ENCODE data around the gene UBAP2L.
"Not testable (repeated sequence)": the region's sequence is repeated elsewhere in the genome, so short reads cannot be mapped to it uniquely, and the experiment has no call there.

UBAP2L gene

DNA sequence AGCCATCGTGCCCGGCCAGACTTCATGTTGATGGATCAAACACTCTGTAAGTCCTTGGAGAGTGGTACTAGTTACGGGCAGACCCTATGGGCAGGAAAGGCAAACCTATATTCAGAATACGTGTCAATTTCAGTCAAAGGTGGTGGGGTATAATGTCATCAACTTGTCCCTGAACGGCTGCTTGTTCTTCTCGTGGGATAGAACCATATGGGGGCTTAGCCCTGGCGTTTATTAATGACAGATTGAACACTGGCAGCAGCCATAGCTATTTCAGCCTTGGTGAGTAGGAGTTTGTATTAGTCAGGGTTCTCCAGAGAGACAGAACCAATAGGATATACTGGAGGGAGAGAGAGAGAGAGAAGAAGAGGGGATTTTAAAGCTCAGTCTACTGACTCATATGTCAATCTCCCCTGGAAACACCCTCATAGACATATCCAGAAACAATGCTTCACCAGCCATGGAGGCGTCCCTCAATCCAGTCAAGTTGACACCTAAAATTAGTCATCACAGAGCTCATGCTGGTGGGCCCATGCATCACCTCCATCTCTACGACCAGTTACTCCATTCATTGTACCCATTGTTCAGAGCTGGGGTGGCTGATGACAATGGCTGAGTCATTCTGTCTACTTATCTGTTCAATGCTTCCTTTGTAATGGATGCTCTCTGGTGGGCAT, 84.0 kb downstream of the UBAP2L start:
- WGBS, 2 experiments = 89 to 90% methylated on average over 9 of the region's 9 CpGs
- H3K27me3 ChIP-seq (ENCODE audit: control insufficient read depth, insufficient read depth, low read length, poor library complexity, severe bottlenecking) = no peaks in the 10 kb centered on the region

DNA sequence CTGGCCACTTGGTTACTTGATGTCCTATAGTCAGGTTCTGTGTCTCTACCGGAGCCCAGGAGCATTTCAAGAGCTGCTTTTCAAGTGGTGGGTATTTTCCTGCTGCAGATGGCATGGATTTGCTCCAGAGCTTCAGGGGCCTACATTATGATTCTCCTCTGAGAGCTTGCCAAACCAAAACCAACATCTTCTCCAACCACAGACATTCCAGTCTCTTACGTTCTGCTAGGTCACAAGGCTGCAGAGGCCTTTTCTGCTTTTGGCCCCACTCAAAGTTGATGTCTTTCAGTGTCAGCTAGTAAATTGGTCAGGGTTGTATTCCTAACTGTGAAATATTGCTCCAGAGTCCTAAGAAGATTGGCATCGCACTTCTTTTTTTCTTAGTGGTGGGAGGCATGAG, 85.4 kb downstream of the UBAP2L start:
- H3K27me3 ChIP-seq (ENCODE audit: control insufficient read depth, insufficient read depth, low read length, poor library complexity, severe bottlenecking) = no peaks in the 10 kb centered on the region
- H3K9me3 ChIP-seq (ENCODE audit: control insufficient read depth, low read length) = no peaks in the 10 kb centered on the region
- H3K27ac ChIP-seq (ENCODE audit: insufficient read depth, low read depth, low read length, poor library complexity, severe bottlenecking) = no peak overlapping the region
- H3K4me3 ChIP-seq (ENCODE audit: insufficient read depth, low read depth, low read length) = no peak overlapping the region
- WGBS, 2 experiments = 90 to 96% methylated on average over 3 of the region's 3 CpGs
- no peaks in the 10 kb centered on the region for H3K4me1 ChIP-seq (ENCODE audit: control insufficient read depth, insufficient read depth, low read length)
- H3K36me3 ChIP-seq (ENCODE audit: control insufficient read depth, insufficient read depth, low read length) = no peaks in the 10 kb centered on the region

More for the DNA sequence above, 84.0 kb downstream of the UBAP2L start:
- Histone ChIP-seq H3K4me1 (ENCODE audit: control insufficient read depth, insufficient read depth, low read length) (no peaks in the 10 kb centered on the region), H3K4me3 (ENCODE audit: insufficient read depth, low read depth, low read length) (no peak overlapping the region), H3K36me3 (ENCODE audit: control insufficient read depth, insufficient read depth, low read length) (no peaks in the 10 kb centered on the region), H3K9me3 (ENCODE audit: control insufficient read depth, low read length) (no peaks in the 10 kb centered on the region), H3K27ac (ENCODE audit: insufficient read depth, low read depth, low read length, poor library complexity, severe bottlenecking) (no peak overlapping the region)

DNA sequence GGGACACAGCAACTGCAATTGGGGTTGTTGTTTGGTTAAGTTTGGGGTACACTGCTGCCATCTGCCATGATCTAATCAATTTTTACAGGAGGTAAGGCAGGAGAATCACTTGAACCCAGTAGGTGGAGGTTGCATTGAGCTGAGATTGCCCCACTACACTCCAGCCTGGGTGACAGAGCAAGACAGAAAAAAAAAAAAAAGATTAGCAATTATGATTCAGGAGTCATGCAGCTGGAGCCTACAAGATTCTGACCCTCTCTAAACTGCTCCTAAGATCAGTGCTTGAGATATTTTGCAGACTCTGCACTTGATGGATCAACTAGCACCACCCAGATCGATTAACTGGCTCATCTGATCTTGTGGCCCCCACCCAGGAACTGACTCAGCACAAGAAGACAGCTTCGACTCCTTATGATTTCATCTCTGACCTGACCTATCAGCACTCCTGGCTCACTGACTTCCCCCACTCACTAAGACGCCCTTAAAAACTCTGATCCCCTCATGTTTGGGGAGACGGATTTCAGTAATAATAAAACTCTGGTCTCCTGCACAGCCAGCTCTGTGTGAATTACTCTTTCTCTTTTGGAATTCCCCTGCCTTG, 87.0 kb downstream of the UBAP2L start:
- not testable (repeated sequence) for H3K36me3 ChIP-seq (ENCODE audit: control insufficient read depth, insufficient read depth, low read length); H3K4me1 ChIP-seq (ENCODE audit: control insufficient read depth, insufficient read depth, low read length); H3K27me3 ChIP-seq (ENCODE audit: control insufficient read depth, insufficient read depth, low read length, poor library complexity, severe bottlenecking); H3K27ac ChIP-seq (ENCODE audit: insufficient read depth, low read depth, low read length, poor library complexity, severe bottlenecking); H3K4me3 ChIP-seq (ENCODE audit: insufficient read depth, low read depth, low read length); H3K9me3 ChIP-seq (ENCODE audit: control insufficient read depth, low read length)
- 90 to 92% methylated on average over 4 of the region's 4 CpGs for WGBS, 2 experiments

DNA sequence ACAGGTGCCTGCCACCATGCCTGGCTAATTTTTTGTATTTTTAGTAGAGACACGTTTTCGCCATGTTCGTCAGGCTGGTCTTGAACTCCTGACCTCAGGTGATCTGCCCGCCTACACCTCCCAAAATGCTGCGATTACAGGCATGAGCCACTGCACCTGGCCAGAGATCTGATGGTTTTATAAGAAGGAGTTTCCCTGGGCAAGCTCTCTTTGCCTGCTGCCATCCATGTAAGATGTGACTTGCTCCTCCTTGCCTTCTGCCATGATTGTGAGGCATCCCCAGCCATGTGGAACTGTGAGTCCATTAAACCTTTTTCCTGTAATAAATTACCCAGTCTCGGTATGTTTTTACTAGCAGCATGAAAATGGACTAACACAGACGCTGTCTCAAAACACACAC, 88.4 kb downstream of the UBAP2L start:
- not testable (repeated sequence) for H3K4me1 ChIP-seq (ENCODE audit: control insufficient read depth, insufficient read depth, low read length); H3K9me3 ChIP-seq (ENCODE audit: control insufficient read depth, low read length); H3K27me3 ChIP-seq (ENCODE audit: control insufficient read depth, insufficient read depth, low read length, poor library complexity, severe bottlenecking); H3K27ac ChIP-seq (ENCODE audit: insufficient read depth, low read depth, low read length, poor library complexity, severe bottlenecking); H3K36me3 ChIP-seq (ENCODE audit: control insufficient read depth, insufficient read depth, low read length); H3K4me3 ChIP-seq (ENCODE audit: insufficient read depth, low read depth, low read length)
- WGBS, 2 experiments = 91 to 93% methylated on average over 6 to 7 of the region's 7 CpGs

DNA sequence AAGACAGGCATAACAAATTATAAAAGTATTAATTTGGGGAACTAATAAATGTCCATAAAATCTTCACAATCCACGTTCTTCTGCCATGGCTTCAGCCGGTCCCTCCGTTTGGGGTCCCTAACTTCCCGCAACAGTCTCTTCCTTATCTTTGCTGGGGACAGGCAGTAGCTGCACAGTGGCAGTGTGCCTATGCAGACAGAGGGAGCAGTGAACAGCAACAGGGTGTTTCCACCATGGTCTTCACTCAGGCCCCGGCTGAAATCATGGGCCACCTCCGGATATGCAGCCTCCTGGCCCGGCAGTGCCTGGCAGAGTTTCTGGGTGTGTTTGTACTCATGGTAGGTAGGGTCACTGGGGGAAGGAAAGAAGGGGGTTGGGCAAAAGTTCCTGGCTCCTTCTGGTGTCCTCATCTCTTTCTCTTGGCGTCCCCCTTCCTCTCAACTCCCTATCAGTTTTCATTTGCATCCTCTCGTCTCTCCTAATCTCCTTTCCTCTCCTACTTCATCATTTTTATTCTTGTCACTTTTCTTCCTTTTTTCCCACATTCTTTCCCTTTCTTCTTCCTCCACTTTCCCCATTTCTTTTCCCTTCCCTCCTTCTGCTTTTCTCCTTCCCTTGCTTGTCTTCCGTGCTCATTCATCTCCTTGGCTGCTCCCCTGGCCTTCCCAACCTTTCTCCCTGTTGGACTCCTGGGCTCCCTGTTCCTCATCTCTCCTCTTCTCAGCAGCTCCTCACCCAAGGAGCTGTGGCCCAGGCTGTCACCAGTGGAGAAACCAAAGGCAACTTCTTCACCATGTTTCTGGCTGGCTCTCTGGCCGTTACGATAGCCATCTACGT, 91.7 kb downstream of the UBAP2L start:
- not testable (repeated sequence) for H3K9me3 ChIP-seq (ENCODE audit: control insufficient read depth, low read length); H3K4me3 ChIP-seq (ENCODE audit: insufficient read depth, low read depth, low read length); H3K27ac ChIP-seq (ENCODE audit: insufficient read depth, low read depth, low read length, poor library complexity, severe bottlenecking); H3K27me3 ChIP-seq (ENCODE audit: control insufficient read depth, insufficient read depth, low read length, poor library complexity, severe bottlenecking); H3K36me3 ChIP-seq (ENCODE audit: control insufficient read depth, insufficient read depth, low read length); H3K4me1 ChIP-seq (ENCODE audit: control insufficient read depth, insufficient read depth, low read length)
- 91% methylated on average over 11 to 13 of the region's 13 CpGs for WGBS, 2 experiments

DNA sequence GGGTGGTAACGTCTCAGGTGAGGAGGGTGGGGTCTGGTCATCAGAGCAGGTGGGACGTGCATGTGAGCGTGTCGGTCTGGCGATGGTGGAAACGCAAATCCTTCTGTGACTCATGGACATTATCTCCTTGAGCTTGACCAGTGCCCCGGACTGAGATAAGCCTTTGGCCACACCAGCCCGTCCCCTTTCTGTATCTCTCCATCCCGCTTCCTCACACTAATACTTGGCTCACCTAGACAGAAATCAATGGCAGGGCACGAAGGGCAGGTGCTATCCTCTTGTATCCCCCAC, 92.3 kb downstream of the UBAP2L start:
- 84 to 88% methylated on average over 10 of the region's 10 CpGs for WGBS, 2 experiments
- Histone ChIP-seq H3K9me3 (ENCODE audit: control insufficient read depth, low read length) (no peaks in the 10 kb centered on the region), H3K36me3 (ENCODE audit: control insufficient read depth, insufficient read depth, low read length) (no peaks in the 10 kb centered on the region), H3K4me1 (ENCODE audit: control insufficient read depth, insufficient read depth, low read length) (no peaks in the 10 kb centered on the region), H3K27ac (ENCODE audit: insufficient read depth, low read depth, low read length, poor library complexity, severe bottlenecking) (no peak overlapping the region), H3K4me3 (ENCODE audit: insufficient read depth, low read depth, low read length) (no peak overlapping the region), H3K27me3 (ENCODE audit: control insufficient read depth, insufficient read depth, low read length, poor library complexity, severe bottlenecking) (no peaks in the 10 kb centered on the region)

DNA sequence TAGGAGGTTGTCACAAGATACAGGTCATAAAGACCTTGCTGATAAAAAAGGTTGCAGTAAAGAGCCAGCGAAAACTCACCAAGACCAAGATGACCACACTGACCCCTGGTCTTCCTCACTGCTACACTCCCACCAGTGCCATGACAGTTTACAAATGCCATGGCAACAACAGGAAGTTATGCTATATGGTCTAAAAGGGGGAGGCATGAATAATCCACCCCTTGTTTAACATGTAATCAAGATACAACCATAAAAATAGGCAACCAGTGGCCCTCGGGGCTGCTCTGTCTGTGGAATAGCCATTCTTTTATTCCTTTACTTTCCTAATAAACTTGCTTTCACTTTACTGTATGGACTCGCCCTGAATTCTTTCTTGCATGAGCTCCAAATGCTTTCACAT, 93.5 kb downstream of the UBAP2L start:
- H3K36me3 ChIP-seq (ENCODE audit: control insufficient read depth, insufficient read depth, low read length); H3K9me3 ChIP-seq (ENCODE audit: control insufficient read depth, low read length); H3K4me1 ChIP-seq (ENCODE audit: control insufficient read depth, insufficient read depth, low read length); H3K27ac ChIP-seq (ENCODE audit: insufficient read depth, low read depth, low read length, poor library complexity, severe bottlenecking); H3K4me3 ChIP-seq (ENCODE audit: insufficient read depth, low read depth, low read length); H3K27me3 ChIP-seq (ENCODE audit: control insufficient read depth, insufficient read depth, low read length, poor library complexity, severe bottlenecking): not testable (repeated sequence)
- WGBS, 2 experiments = 87 to 88% methylated on average over 3 of the region's 3 CpGs

DNA sequence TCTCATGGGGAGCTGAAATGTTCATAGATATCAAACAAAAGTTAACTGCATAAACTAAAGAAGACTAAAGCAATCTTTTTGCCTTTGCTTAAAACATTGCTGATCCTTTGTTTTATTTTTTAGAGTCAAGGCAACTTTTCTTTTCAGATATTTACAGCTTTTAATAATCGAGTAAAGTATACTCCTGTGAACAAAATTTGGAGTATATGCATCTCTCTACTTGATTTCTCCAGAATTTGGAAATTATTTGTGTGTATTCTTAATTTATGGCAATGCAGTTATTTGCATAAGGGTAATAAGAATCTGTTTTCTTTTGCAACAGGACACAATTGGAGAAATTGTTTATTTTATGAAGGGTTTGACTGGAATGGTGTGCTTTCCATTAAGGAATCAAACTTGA, 95.9 kb downstream of the UBAP2L start:
- no peaks in the 10 kb centered on the region for H3K36me3 ChIP-seq (ENCODE audit: control insufficient read depth, insufficient read depth, low read length)
- no peaks in the 10 kb centered on the region for H3K9me3 ChIP-seq (ENCODE audit: control insufficient read depth, low read length)
- WGBS, 2 experiments = 100% methylated on average over 1 of the region's 1 CpG; no CpG with 5 or more reads in 1 of the 2 experiments
- no peak overlapping the region for H3K4me3 ChIP-seq (ENCODE audit: insufficient read depth, low read depth, low read length)
- no peaks in the 10 kb centered on the region for H3K27me3 ChIP-seq (ENCODE audit: control insufficient read depth, insufficient read depth, low read length, poor library complexity, severe bottlenecking)
- H3K27ac ChIP-seq (ENCODE audit: insufficient read depth, low read depth, low read length, poor library complexity, severe bottlenecking) = no peak overlapping the region
- H3K4me1 ChIP-seq (ENCODE audit: control insufficient read depth, insufficient read depth, low read length) = no peaks in the 10 kb centered on the region

DNA sequence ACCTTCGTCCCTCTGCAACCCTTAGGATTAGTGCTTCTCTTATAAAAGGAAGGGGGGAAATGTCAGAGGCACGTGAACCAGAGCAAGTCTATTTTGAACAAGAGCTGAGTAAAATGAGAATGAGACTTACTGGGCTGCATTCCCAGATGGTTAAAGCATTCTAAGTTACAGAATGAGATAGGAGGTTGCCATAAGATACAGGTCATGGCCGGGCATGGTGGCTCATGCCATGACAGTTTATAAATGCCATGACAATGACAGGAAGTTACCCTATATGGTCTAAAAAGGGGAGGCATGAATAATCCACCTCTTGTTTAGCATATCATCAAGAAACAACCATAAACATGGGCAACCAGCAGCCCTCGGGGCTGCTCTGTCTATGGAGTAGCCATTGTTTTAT, 97.6 kb downstream of the UBAP2L start:
- Histone ChIP-seq H3K4me3 (ENCODE audit: insufficient read depth, low read depth, low read length) (no peak overlapping the region), H3K9me3 (ENCODE audit: control insufficient read depth, low read length) (no peaks in the 10 kb centered on the region), H3K27ac (ENCODE audit: insufficient read depth, low read depth, low read length, poor library complexity, severe bottlenecking) (no peak overlapping the region), H3K36me3 (ENCODE audit: control insufficient read depth, insufficient read depth, low read length) (no peaks in the 10 kb centered on the region), H3K4me1 (ENCODE audit: control insufficient read depth, insufficient read depth, low read length) (no peaks in the 10 kb centered on the region), H3K27me3 (ENCODE audit: control insufficient read depth, insufficient read depth, low read length, poor library complexity, severe bottlenecking) (no peaks in the 10 kb centered on the region)
- WGBS, 2 experiments = 85 to 88% methylated on average over 4 of the region's 4 CpGs

All from ectodermal cell (in vitro differentiated cells).